Activated naive CD4-positive, alpha-beta T cell (primary cell): ENCODE data around the gene ZNF473.

Experiments used
- DNase-seq, 4 experiments: peaks; one replicate each; lab custom pipeline; 2025; lab: John Stamatoyannopoulos, UW

ZNF473 gene

GRCh38 chr19:50025794-50026549, at the start of gene ZNF473:
Gene ZNF473, plus strand, starts transcription at chr19:50026005. Its CDS starts 5,078 bp downstream, at chr19:50031083.
- peak; percentile 69 to 86 (median 76) for DNase-seq

DNA sequence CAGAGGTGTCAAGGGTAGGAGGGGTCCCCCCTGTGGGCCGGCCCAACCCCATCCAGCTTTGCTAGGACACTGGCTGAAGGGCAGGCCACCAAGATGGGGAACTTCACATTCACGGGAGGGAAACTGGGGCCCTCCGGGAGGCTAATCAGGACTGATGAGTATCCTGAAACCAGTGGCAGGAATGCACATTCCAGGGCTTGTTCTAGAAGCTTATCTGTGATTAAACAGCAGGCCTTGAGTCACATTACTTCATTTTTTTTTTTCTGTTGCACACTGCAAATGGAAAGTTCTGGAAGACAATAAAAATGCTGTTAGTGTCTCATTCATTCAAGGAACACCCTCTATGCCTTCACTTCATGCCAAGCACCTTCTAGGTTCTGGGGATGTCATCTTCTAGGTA, 49.3 kb upstream of the ZNF473 start:
- no peak for DNase-seq

- no peak for DNase-seq
Observed at GRCh38 chr19:49977076-49977475, 48.7 kb upstream of the ZNF473 start.

- no peak for DNase-seq
Observed at GRCh38 chr19:49977881-49978280, 47.9 kb upstream of the ZNF473 start.

- no peak for DNase-seq
Observed at GRCh38 chr19:49978324-49978723, 47.5 kb upstream of the ZNF473 start.

DNA sequence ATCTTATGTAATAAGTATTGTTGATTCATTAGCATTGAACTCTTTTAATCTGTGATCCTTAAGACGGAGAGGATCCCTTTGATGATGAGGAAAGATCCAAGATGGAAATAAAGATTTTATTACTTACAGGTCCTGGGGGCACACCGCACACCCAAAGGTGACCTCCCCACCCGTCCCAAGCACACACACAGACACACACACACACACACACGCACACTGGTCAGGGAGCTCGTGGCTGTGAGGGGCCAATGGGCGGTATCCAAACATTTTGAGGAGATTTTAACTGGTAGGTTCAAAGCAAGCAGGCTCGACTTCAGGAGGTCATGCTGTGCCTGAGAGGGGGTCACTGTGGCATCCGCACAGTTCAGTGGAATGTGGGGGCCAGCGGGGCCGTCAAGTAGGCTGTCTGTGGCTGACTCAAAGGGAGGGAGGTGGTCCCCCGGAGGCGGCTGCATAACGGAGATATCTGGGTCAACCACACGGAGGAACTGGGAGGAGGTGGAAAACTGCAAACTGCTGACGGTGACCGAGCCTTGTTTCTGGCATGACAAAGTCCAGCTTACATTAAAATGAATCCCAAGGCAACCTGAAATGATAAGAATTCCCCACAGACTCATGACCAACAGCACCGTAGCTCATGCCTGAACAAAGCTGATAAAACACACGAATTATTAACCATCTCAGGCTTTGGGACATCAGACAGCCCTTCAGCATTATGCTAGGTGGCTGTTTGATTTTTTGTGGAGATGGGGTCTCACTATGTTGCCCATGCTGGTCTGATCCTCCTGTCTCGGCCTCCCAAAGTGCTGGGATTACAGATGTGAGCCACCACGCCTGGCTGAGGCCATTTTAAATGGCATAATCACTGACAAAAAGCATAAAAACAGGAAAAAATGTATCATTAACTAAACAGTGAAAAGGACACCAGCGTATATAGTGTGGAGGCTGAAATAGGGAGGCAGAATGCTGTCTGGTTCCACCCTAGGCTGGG, 43.9 kb upstream of the ZNF473 start:
- no peak for DNase-seq

DNA sequence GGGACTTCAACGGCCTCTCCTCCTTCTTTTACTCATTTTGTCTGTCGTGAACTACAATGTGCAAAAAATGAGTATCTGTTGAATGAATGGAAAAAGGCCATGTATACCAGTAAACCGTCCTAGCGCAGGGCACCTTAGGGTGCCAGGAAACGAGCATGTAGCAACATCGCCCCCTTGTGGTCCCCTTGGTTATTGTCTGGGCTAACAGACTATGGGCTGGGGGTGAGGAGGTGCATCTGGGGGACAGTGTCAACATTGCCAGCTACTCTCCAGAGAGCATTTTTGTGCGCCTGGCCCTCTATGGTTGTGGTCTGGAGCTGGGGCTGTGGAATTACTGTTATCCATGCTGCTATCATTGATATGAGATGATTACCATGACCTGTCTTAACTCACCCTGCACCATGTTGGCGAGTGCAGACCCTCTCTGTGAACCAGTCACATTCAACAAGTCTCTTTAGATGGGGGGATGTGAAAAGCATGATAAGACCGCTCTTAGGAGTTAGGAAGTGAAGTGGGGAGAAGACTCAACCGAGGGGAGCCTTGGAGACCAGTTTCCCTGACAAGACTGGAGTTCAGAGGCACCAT, 42.1 kb upstream of the ZNF473 start:
- peak; percentile 35 to 75 (median 71) for DNase-seq

DNA sequence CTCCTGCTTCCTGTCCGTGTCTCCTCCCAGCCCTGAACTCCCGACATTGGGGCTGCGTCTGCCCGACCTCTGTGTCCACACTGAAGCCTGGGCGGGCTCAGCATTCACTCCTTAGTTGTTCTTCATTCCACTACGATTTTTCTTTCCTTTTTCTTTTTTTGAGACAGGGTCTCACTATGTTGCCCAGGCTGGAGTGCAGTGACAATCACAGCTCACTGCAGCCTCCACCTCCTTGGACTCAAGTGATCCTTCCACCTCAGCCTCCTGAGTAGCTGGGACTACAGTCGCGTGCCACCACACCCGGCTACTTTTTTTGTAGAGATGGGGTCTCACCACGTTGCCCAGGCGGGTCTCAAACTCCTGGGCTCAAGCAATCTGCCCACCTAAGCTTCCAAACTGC, 41.3 kb upstream of the ZNF473 start:
- DNase-seq = no peak

DNA sequence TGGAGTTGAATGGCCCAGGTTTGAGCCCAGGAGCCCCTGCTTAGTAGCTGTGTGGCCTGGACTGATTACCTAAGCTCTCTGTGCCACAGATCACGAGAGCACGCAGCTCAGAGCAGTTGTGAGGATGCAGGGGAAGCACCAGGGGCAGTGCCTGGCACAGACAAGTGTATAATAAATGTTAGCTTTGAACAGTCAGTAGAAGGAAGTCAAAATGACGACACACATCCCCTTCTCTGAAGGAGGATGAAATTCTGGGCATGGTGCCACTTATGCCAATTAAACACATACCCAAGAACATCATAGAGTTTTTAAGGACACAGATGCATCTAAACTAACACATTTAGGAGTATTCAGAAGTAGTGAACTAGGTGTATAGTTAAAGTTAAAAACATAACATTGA, 39.9 kb upstream of the ZNF473 start:
- DNase-seq = no peak

DNA sequence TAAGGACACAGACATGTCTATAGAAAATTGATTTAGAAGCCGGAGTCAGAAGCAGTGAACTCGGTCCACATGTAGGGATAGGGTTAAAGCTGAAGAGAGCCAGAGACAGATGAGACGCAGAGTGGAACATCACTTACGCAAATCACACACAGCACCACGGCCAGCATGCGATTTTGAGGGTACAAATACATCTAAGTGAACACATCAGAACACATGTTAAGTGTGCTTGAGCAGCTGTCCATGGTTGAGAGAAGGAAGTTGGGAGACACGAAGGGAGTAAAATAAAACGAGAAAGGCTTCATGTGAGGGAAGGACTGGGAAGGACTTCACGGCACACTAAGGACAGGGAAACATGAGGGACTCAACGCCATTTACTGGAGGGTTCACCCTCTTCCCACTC, 39.5 kb upstream of the ZNF473 start:
- DNase-seq = no peak

DNA sequence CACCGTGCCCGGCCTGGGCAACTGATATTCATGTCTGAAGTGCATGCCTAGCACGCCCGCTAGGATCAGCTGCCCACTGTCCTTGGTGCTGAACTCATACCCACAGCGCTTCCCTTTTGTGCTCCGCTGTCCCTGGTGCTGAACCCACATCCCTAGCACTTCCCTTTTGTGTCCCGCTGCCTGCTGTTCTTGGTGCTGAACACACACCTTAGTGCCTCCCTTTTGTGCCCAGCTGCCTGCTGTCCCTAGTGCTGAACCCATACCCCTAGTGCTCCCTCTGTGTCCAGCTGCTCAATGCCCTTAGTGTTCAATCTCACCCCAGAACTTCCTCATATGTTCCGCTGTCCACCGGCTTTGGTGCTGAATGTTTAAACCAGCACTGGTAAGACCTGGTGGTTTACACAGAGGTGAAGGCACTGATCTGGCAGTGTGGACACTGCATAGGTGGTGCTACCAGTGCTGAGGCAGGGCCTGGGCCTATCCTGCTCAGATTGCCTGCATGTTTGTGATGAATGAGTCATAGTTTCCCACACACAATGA, 38.6 kb upstream of the ZNF473 start:
- DNase-seq = peak in 3 of 4 experiments; percentile 28 to 67 (median 35)

- DNase-seq = no peak
Observed at GRCh38 chr19:49988007-49988406, 37.8 kb upstream of the ZNF473 start.

DNA sequence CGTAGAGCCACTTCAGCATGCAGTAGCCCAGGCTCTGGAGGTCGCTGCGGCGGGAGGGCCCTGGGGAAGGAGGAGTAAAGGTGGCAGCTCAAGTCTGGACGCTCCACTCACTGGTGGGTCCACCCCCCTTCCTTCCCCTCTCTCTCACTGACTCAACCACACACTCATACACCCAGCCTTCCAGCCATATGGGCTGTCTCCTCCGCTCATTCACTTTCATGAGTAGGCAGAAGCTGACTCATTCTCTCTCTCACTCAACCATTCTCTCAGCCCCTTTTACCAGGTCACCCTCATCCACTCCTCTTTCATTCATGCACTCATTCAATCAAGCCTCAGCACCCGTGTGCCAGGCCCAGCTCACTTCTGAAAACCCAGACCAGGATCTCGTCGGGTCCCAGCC, 37.4 kb upstream of the ZNF473 start:
- DNase-seq = no peak

GRCh38 chr19:49997709-49998108, 28.1 kb upstream of the ZNF473 start:
- no peak for DNase-seq

DNA sequence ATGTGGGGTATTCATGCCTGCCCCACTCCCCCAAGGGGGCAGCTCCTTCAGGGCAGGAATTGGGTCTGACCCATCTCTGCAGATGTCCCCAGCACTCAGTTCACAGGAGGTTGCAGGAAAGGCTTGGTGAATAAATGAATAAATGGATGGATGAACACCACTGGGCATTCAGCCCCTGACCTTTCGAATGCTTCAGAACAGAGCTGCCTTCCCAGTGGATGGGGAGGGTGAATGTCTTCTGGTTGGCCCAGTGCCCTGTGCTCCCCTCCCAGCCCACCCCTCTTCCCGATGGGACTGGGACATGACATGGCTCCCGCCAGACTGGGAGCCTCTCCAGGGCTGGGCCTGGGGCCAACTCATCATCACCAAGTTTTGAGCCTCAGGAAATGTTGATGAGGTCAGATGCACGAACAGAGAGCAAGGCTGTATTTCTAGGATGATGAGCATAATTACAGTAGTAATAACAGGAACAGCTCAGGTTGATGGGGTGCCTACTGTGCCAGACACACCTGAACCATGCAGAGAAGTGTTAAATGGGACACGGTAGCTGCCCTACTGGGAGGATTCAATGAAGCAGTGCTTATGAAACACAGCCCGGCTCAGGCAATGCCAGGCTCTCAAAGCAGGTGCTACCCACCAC, 26.3 kb upstream of the ZNF473 start:
- no peak for DNase-seq

DNA sequence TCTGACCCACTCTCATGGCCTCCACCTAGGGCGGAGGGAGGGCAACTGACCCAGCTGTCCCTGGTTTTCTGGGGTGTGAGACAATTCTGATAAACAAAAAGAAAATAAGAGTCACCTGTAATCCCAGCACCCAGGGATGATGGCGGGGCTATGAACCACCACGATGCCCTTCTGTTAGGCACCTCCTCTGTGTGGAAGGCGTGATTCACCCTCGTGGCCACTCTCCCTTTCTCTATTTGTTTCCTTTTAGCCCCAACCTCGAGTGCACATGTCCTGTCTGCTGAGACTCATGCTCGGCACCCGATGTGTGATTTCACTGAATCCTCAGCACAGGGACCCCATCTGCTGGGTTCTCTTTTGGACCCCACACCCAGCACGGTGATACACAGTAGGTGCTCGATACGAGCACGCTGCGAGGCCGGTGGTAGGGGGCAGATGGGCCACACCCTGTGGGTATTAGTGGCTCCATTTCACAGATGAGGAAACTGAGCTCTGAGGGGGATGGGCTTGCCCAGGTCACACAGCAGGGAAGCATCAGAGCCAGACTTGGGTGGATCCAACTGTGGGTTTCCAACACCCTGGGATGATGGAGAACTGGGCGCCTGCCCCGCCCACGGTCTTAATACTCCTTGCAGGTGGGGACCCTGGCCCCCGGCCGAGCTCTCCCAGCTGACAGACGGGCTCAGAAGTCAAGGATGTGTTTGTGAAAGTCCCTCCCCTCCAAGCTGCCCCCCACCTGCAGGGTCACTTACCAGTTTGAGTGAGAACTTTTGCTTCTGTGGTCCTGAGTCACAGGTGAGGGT, 25.6 kb upstream of the ZNF473 start:
- DNase-seq = no peak

- DNase-seq = no peak
Observed at GRCh38 chr19:50000841-50001557, 24.8 kb upstream of the ZNF473 start.

DNA sequence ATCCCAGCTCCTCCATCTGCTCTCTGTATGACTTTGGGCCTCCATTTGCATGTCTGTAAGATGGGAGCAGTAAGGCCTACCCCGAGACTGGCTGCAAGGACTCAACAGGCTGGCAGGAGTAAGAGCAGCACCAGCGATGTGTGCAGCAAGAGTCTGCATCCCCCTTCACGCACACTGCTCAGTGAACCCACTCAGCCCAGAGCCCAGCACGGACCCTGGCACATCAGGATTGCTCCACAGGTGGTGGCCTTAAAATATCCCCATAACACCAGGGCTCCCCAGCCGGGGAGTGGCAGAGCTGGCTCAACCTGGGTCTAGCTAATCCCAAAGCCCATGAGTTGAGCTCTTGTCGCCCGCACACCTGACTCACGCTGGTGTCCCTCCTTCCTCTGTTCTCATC, 24.0 kb upstream of the ZNF473 start:
- no peak for DNase-seq

- DNase-seq = no peak
Observed at GRCh38 chr19:50002386-50002960, 23.3 kb upstream of the ZNF473 start.

GRCh38 chr19:50003254-50003788, 22.5 kb upstream of the ZNF473 start:
- DNase-seq = no peak
